GM21367 (cell line): ENCODE data around the gene G2E3.
"Not testable (repeated sequence)": the region's sequence is repeated elsewhere in the genome, so short reads cannot be mapped to it uniquely, and the experiment has no call there.

Source experiments
- ATAC-seq: cut with Tn5 transposase; IDR thresholded peaks from one replicate; pipeline ENCODE4 v1.9.1; 2021; ENCODE audit not compliant: unreplicated experiment

G2E3 gene

GRCh38 chr14:30560581-30560980, 1.6 kb downstream of the G2E3 start:
- no peak for ATAC-seq

- no peak for ATAC-seq
Measured at GRCh38 chr14:30564235-30564867, 5.4 kb downstream of the G2E3 start.

GRCh38 chr14:30564868-30565248, 5.9 kb downstream of the G2E3 start:
- ATAC-seq = no peak

GRCh38 chr14:30569216-30569902, 10.4 kb downstream of the G2E3 start:
- ATAC-seq = no peak

- ATAC-seq = no peak
Measured at GRCh38 chr14:30569903-30570226, 10.9 kb downstream of the G2E3 start.

GRCh38 chr14:30572237-30572636, 13.3 kb downstream of the G2E3 start:
- ATAC-seq = no peak

GRCh38 chr14:30572771-30573170, 13.8 kb downstream of the G2E3 start:
- no peak for ATAC-seq

- no peak for ATAC-seq
Measured at GRCh38 chr14:30573226-30573814, 14.4 kb downstream of the G2E3 start.

- ATAC-seq = no peak
Measured at GRCh38 chr14:30573966-30574365, 15.0 kb downstream of the G2E3 start.

GRCh38 chr14:30574777-30575176, 15.8 kb downstream of the G2E3 start:
- not testable (repeated sequence) for ATAC-seq

- not testable (repeated sequence) for ATAC-seq
Measured at GRCh38 chr14:30576333-30576732, 17.4 kb downstream of the G2E3 start.

- no peak for ATAC-seq
Measured at GRCh38 chr14:30580616-30581282, 21.8 kb downstream of the G2E3 start.

GRCh38 chr14:30581283-30581625, 22.3 kb downstream of the G2E3 start:
- ATAC-seq = no peak

- ATAC-seq = no peak
Measured at GRCh38 chr14:30582376-30582775, 23.4 kb downstream of the G2E3 start.

GRCh38 chr14:30584058-30584630, 25.2 kb downstream of the G2E3 start:
- no peak for ATAC-seq

GRCh38 chr14:30585204-30585603, 26.2 kb downstream of the G2E3 start:
- no peak for ATAC-seq

- no peak for ATAC-seq
Measured at GRCh38 chr14:30587141-30587540, 28.2 kb downstream of the G2E3 start.

- no peak for ATAC-seq
Measured at GRCh38 chr14:30588873-30589272, 29.9 kb downstream of the G2E3 start.

- no peak for ATAC-seq
Measured at GRCh38 chr14:30596935-30597334, 38.0 kb downstream of the G2E3 start.

- ATAC-seq = no peak
Measured at GRCh38 chr14:30597504-30597903, 38.5 kb downstream of the G2E3 start.

- no peak for ATAC-seq
Measured at GRCh38 chr14:30600922-30601918, 42.3 kb downstream of the G2E3 start.
